Transverse colon (tissue), 4 donors: ENCODE data around the gene SPATA2. TPM values are rescaled to one million over a fixed set of nuclear protein-coding genes. Genes with fewer than 3 reads are reported as not detected.

Source experiments
- DNase-seq: peaks from one replicate; pipeline ENCODE4 v3.0.0-alpha.2; 2019
- H3K27ac ChIP-seq, 4 donors: fragments of 200-600 bp; sonication (generic); 2 replicates each; pipeline ENCODE4 v1.5.1; 2016 to 2018; ENCODE audit warnings: inconsistent platforms in 4 of 4
- H3K27me3 ChIP-seq: fragments of 200-600 bp; sonication (generic); 2 replicates; pipeline ENCODE4 v1.5.1; 2017; ENCODE audit warnings: inconsistent platforms
- H3K36me3 ChIP-seq, 4 donors: fragments of 200-600 bp; sonication (generic); 2 replicates each; pipeline ENCODE4 v1.5.1; 2017 to 2019; ENCODE audit warnings: inconsistent platforms in 4 of 4
- H3K4me1 ChIP-seq, 4 donors: fragments of 200-600 bp; sonication (generic); 2 replicates each; pipeline ENCODE4 v1.5.1; 2017 to 2020; ENCODE audit warnings: inconsistent platforms in 4 of 4
- H3K4me3 ChIP-seq, 4 donors: fragments of 200-600 bp; sonication (generic); 1 replicate in 1 of 4; 2 replicates in 3 of 4; pipeline versions ENCODE4 v1.5.1 to v1.6.1; 2017 to 2019; ENCODE audit warnings: inconsistent platforms in 4 of 4
- H3K9me3 ChIP-seq, 2 donors: fragments of 200-600 bp; sonication (generic); 2 replicates each; pipeline ENCODE4 v1.5.1; 2017 to 2019; ENCODE audit warnings: inconsistent platforms in 2 of 2
- EP300 ChIP-seq: sonication (generic); formaldehyde crosslinking; IDR thresholded peaks from one replicate; pipeline ENCODE4 v1.6.1; 2017; ENCODE audit warnings: antibody characterized with exemption, low read depth
- POLR2A ChIP-seq: fragments of 450-650 bp; IDR thresholded peaks from one replicate; pipeline ENCODE4 v1.6.1; 2016; ENCODE audit warnings: antibody characterized with exemption, mild to moderate bottlenecking, moderate library complexity
- POLR2AphosphoS5 ChIP-seq, 3 donors: sonication (generic); formaldehyde crosslinking; IDR thresholded peaks; one replicate each; pipeline ENCODE4 v1.6.1; 2016; ENCODE audit warnings: antibody characterized with exemption in 3 of 3
- WGBS, 2 donors: methylation state at CpG; one replicate each; pipeline ENCODE4 v1.1.5; 2018; ENCODE audit warnings: low coverage in 1 of 2; 5-methylcytosine and 5-hydroxymethylcytosine counted together
- in situ Hi-C, 4 donors: fragments of 200-750 bp; cut with MboI; loops; one replicate each; pipeline versions ENCODE4 v1.15.0 to v1.15.1; 2017; ENCODE audit warnings: low sequenced_read_pairs in 3 of 4, low pct_ligation_motif_present in 1 of 4, low pct_unique_long_range_greater_than_20kb in 1 of 4
- intact Hi-C: fragments of 100-400 bp; cut with DNase I; formaldehyde crosslinking; loops from one replicate; pipeline ENCODE4 v1.15.1; 2023; ENCODE audit warnings: low total_unique reads
- small RNA-seq, 4 donors: library from RNA; depleted of rRNA; stranded (forward); fragments of <200 nt; gene quantifications; one replicate each; pipeline ENCODE3, GENCODE V24; 2016
- total RNA-seq, 4 donors: library from RNA; depleted of rRNA; stranded (reverse); fragments of >200 nt; gene quantifications; one replicate each; pipeline ENCODE4 v1.1.0, GENCODE V29; 2016
- TF ChIP-seq, protein P1 (sequence below), 5 experiments: fragments of 200-600 bp in 3 of 5; fragments of 450-650 bp in 2 of 5; sonication (generic) in 3 of 5; IDR thresholded peaks; 1 replicate in 2 of 5; 2 replicates in 3 of 5; pipeline ENCODE4 v1.5.1; 2016 to 2017; ENCODE audit warnings: antibody characterized with exemption in 5 of 5, inconsistent platforms in 3 of 5, mild to moderate bottlenecking in 2 of 5, moderate library complexity in 1 of 5

SPATA2 gene
- total RNA-seq, 4 donors from 2014 or later, result 4.0 to 40.0 (median 17.2) TPM

DNA sequence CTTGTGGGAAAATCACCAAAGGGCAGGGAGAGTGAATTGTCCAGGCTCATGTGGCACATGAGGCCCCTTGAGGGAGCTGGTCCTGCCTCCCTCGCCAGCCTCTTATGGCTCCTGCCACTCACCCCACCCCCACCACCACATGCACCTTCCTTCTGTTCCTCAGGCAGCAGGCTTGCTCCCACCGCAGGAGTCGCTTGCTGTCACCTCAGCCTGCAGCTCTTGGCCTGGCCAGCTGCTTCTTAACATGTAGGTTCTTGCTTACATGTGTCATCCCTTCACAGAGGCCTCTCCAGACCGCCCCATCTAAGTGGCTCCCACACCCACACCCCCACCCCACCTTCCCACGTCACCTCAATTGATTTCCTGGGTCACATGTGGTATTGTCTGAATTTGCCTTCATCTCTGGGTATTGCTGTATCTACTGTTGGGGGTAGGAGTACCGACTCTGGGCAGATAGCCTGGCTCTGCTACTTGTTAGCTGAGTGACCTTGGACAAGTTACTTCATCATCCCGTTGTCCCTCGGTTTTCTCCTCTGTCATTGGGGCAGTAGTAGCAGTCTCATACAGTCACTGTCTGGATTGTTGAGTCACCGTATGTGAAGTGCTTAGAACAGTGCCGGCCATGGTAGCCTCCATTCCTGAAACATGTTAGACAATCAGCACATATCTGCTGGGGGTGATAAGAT lies 61.0 kb downstream of the SPATA2 start:
- WGBS, 2 donors, result 95 to 96% methylated on average over 3 to 10 of the region's 10 CpGs
- H3K36me3 ChIP-seq, result peaks cover 0 to 24% (median 12%) of the 10 kb centered on the region in 4 donors

DNA sequence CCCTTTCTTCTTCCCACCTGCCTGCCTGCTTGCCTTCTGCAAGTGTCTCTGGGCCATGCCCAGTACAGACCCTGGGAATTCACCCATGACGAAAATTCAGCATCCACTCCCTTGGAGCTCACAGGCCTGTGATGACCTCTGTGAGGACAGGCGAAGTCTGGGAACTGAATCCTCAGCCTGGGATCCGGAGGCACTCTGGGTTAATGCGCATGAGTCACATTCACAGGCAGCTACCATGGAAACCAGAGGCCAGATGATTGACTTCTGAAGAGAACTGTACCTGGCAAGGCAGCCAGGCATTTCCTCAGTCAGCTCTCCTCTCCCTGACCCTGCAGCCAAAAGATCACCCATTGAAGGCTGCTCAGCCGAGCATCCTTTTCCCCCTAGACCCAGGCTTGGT lies 61.7 kb downstream of the SPATA2 start:
- H3K36me3 ChIP-seq, result peaks cover 0 to 26% (median 12%) of the 10 kb centered on the region in 4 donors
- H3K4me1 ChIP-seq, result peaks cover 0 to 7% (median 0%) of the 10 kb centered on the region in 4 donors
- H3K9me3 ChIP-seq, result no peaks in the 10 kb centered on the region
- in situ Hi-C loops, result loop anchor here in 2 of 4 donors (10.0 to 25.0 kb wide), 2 partner anchors 309 to 516 kb away; no protein-coding TSS in a partner anchor
- H3K27me3 ChIP-seq, result no peaks in the 10 kb centered on the region
- intact Hi-C loops, result no loop called here
- no peak overlapping the region for H3K4me3 ChIP-seq
- no peak for TF ChIP-seq POLR2AphosphoS5 (IDR thresholded peaks at IDR 0.05)
- no peak for TF ChIP-seq EP300
- TF ChIP-seq, protein P1, sequence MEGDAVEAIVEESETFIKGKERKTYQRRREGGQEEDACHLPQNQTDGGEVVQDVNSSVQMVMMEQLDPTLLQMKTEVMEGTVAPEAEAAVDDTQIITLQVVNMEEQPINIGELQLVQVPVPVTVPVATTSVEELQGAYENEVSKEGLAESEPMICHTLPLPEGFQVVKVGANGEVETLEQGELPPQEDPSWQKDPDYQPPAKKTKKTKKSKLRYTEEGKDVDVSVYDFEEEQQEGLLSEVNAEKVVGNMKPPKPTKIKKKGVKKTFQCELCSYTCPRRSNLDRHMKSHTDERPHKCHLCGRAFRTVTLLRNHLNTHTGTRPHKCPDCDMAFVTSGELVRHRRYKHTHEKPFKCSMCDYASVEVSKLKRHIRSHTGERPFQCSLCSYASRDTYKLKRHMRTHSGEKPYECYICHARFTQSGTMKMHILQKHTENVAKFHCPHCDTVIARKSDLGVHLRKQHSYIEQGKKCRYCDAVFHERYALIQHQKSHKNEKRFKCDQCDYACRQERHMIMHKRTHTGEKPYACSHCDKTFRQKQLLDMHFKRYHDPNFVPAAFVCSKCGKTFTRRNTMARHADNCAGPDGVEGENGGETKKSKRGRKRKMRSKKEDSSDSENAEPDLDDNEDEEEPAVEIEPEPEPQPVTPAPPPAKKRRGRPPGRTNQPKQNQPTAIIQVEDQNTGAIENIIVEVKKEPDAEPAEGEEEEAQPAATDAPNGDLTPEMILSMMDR (IDR thresholded peaks at IDR 0.05), result no peak
- TF ChIP-seq POLR2A, result no peak
- DNase-seq, result no peak
- 88 to 100% methylated on average over 1 to 5 of the region's 5 CpGs for whole genome bisulfite sequencing, 2 donors
- H3K27ac ChIP-seq, result no peak overlapping the region

More for the DNA sequence above, 61.0 kb downstream of the SPATA2 start:
- peaks cover 0 to 7% (median 0%) of the 10 kb centered on the region in 4 donors for H3K4me1 ChIP-seq
- no peaks in the 10 kb centered on the region for H3K27me3 ChIP-seq
- no peaks in the 10 kb centered on the region for H3K9me3 ChIP-seq
- TF ChIP-seq, protein P1 (IDR thresholded peaks at IDR 0.05), result no peak
- TF ChIP-seq EP300, result no peak
- no peak for TF ChIP-seq POLR2A
- no peak for TF ChIP-seq POLR2AphosphoS5 (IDR thresholded peaks at IDR 0.05)
- in situ Hi-C loops, result loop anchor here in 2 of 4 donors (10.0 to 25.0 kb wide), 2 partner anchors 310 to 517 kb away; no protein-coding TSS in a partner anchor
- H3K4me3 ChIP-seq, result no peak overlapping the region
- intact Hi-C loops, result no loop called here
- no peak overlapping the region for H3K27ac ChIP-seq
- DNase-seq, result no peak

Small RNA genes lying within 50 kb of the gene (small RNA-seq; reads per million reads assigned to genes)
- gene RF00017 (0 reads per million in 4 donors), gene RF00019 (0 reads per million in 4 donors)

Other genes with a start within 250 kb of the SPATA2 start
- 10 to 100 TPM; 22.3 to 43.2 (median 29.4) TPM for gene B4GALT5, start 201.7 kb downstream of the SPATA2 start, total RNA-seq
- 10 to 100 TPM in 3 of 4 donors, 1 to 10 TPM in 1; 9.0 to 31.0 (median 16.6) TPM for gene SLC9A8, start 102.7 kb downstream of the SPATA2 start, total RNA-seq
- gene RNF114, start 20.9 kb upstream of the SPATA2 start, total RNA-seq, result 100 to 1,000 TPM; 108 to 271 (median 217) TPM
- gene SNAI1, start 67.5 kb upstream of the SPATA2 start, total RNA-seq, result under 1 TPM in 3 of 4 donors, not detected in 1; 0.32 to 0.41 (median 0.40) TPM
- 100 to 1,000 TPM in 1 of 4 donors, 10 to 100 TPM in 3; 23.7 to 104 (median 62.8) TPM for gene UBE2V1, start 197.6 kb upstream of the SPATA2 start, total RNA-seq
- gene PEDS1, start 238.2 kb upstream of the SPATA2 start, total RNA-seq, result 10 to 100 TPM in 3 of 4 donors, 1 to 10 TPM in 1; 9.6 to 30.9 (median 23.2) TPM